B cell (primary cell): ENCODE measurements around the gene CPEB2. TPM values are rescaled to one million over a fixed set of nuclear protein-coding genes. Genes with fewer than 3 reads are reported as not detected.

Source experiments
- ATAC-seq: fragments of 200-7000 bp; cut with Tn5 transposase; one replicate; pipeline ENCODE4 v1.10.0; 2021; ENCODE audit warnings: low read depth, mild to moderate bottlenecking, moderate number of reproducible peaks, moderate library complexity
- CTCF ChIA-PET: fragments of 350-600 bp; sonication (Branson Sonifier 250); formaldehyde crosslinking; loops from one replicate; lab custom pipeline; 2021; ENCODE audit warnings: antibody characterized with exemption, inconsistent platforms; lab: Charles Lee
- POLR2A ChIA-PET: fragments of 350-600 bp; sonication (Branson Sonifier 250); formaldehyde crosslinking; loops from one replicate; lab custom pipeline; 2021; ENCODE audit warnings: antibody characterized with exemption; lab: Charles Lee
- DNase-seq: peaks from one replicate; pipeline ENCODE4 v3.0.0; 2013
- H2AFZ ChIP-seq: 2 replicates; pipeline ENCODE4 v1.6.1; 2012; ENCODE audit warnings: mild to moderate bottlenecking, low read depth, low read length; ENCODE audit not compliant: insufficient read depth, poor library complexity, severe bottlenecking
- H3K27ac ChIP-seq, 2 donors: 1 replicate in 1 of 2; 2 replicates in 1 of 2; pipeline ENCODE4 v1.5.1; 2012 to 2013; ENCODE audit warnings: low read length in 2 of 2, mild to moderate bottlenecking in 2 of 2, moderate library complexity in 1 of 2
- H3K27me3 ChIP-seq, 4 experiments: fragments of 200-600 bp in 1 of 4; sonication (generic) in 1 of 4; replicated peaks in 1 of 4; 1 replicate in 2 of 4; 2 replicates in 2 of 4; pipeline versions ENCODE4 v1.6.1 to v1.7.0; 2013 to 2016; ENCODE audit warnings: low read length in 3 of 4, mild to moderate bottlenecking in 2 of 4, mixed read lengths in 1 of 4, moderate library complexity in 1 of 4; ENCODE audit not compliant: insufficient read depth in 4 of 4, control insufficient read depth in 3 of 4; ENCODE audit errors: control extremely low read depth in 1 of 4
- H3K36me3 ChIP-seq, 2 experiments: replicated peaks in 1 of 2; 1 replicate in 1 of 2; 2 replicates in 1 of 2; pipeline versions ENCODE4 v1.6.1 to v1.7.1; 2013; ENCODE audit warnings: low read length in 1 of 2; ENCODE audit not compliant: insufficient read depth in 2 of 2, control insufficient read depth in 1 of 2; ENCODE audit errors: control extremely low read depth in 1 of 2, extremely low read depth in 1 of 2
- H3K4me1 ChIP-seq, 2 donors: fragments of 200-600 bp in 1 of 2; sonication (generic) in 1 of 2; 1 replicate in 1 of 2; 2 replicates in 1 of 2; pipeline versions ENCODE4 v1.5.1 to v1.6.1; 2013 to 2017; ENCODE audit warnings: low read length in 2 of 2; ENCODE audit not compliant: control insufficient read depth in 2 of 2, insufficient read depth in 2 of 2
- H3K4me2 ChIP-seq: replicated peaks from 2 replicates; pipeline ENCODE3; 2012; ENCODE audit warnings: mild to moderate bottlenecking, low read depth, low read length; ENCODE audit not compliant: poor library complexity, severe bottlenecking
- H3K4me3 ChIP-seq, 5 experiments: fragments of 200-600 bp in 1 of 5; sonication (generic) in 1 of 5; 1 replicate in 3 of 5; 2 replicates in 2 of 5; pipeline versions ENCODE4 v1.5.1 to v1.7.0; 2011 to 2016; ENCODE audit warnings: low read length in 4 of 5, mild to moderate bottlenecking in 4 of 5, low read depth in 2 of 5, control low read depth in 1 of 5, moderate library complexity in 1 of 5; ENCODE audit not compliant: insufficient read depth in 1 of 5; ENCODE audit errors: control extremely low read depth in 1 of 5, extremely low read depth in 1 of 5
- H3K79me2 ChIP-seq: fragments of 200-600 bp; sonication (generic); one replicate; pipeline ENCODE4 v1.6.0; 2016; ENCODE audit warnings: low read length; ENCODE audit not compliant: control insufficient read depth, insufficient read depth
- H3K9ac ChIP-seq: fragments of 200-600 bp; sonication (generic); 2 replicates; pipeline ENCODE4 v1.6.1; 2017; ENCODE audit warnings: mild to moderate bottlenecking, low read length, moderate library complexity
- H3K9me3 ChIP-seq, 3 donors: one replicate each; pipeline versions ENCODE4 v1.6.1 to v1.7.1; 2013; ENCODE audit warnings: low read length in 2 of 3; ENCODE audit not compliant: control insufficient read depth in 2 of 3, insufficient read depth in 1 of 3; ENCODE audit errors: control extremely low read depth in 1 of 3
- H4K20me1 ChIP-seq: 2 replicates; pipeline ENCODE4 v1.6.0; 2012; ENCODE audit warnings: mild to moderate bottlenecking, low read length; ENCODE audit not compliant: insufficient read depth, control insufficient read depth, poor library complexity, severe bottlenecking
- H3K27ac Mint-ChIP-seq: one replicate; pipeline ENCODE4 v1.8.0; 2021; ENCODE audit warnings: mixed read lengths
- H3K27me3 Mint-ChIP-seq: one replicate; pipeline ENCODE4 v1.8.0; 2021; ENCODE audit warnings: mixed read lengths
- H3K4me1 Mint-ChIP-seq: one replicate; pipeline ENCODE4 v1.8.0; 2021; ENCODE audit warnings: mixed read lengths
- H3K4me3 Mint-ChIP-seq: one replicate; pipeline ENCODE4 v1.8.0; 2021; ENCODE audit warnings: mixed read lengths
- H3K9me3 Mint-ChIP-seq: one replicate; pipeline ENCODE4 v1.8.0; 2022; ENCODE audit warnings: mixed read lengths; ENCODE audit not compliant: insufficient read depth
- EZH2 ChIP-seq: IDR thresholded peaks from 2 replicates; pipeline ENCODE4 v1.6.1; 2012; ENCODE audit warnings: borderline replicate concordance, low read depth, mild to moderate bottlenecking, moderate library complexity, low read length; ENCODE audit not compliant: insufficient read depth, poor library complexity, severe bottlenecking
- WGBS: methylation state at CpG from one replicate; pipeline ENCODE4 v1.1.5; 2013; ENCODE audit warnings: missing lambda C conversion rate; ENCODE audit not compliant: insufficient coverage; 5-methylcytosine and 5-hydroxymethylcytosine counted together
- intact Hi-C: fragments of 100-400 bp; cut with micrococcal nuclease; formaldehyde crosslinking; loops from one replicate; pipeline ENCODE4 v1.10.0; 2022
- polyA plus RNA-seq: library from polyadenylated mRNA; depleted of rRNA; stranded (reverse); fragments of >200 nt; gene quantifications from 2 replicates; pipeline ENCODE4 v1.2.3, GENCODE V29; 2012
- total RNA-seq, 2 donors: library from RNA; stranded (reverse); fragments of 120-200 nt in 1 of 2; gene quantifications; 1 replicate in 1 of 2; 2 replicates in 1 of 2; pipeline versions ENCODE4 v1.2.3 to v1.2.4, GENCODE V29; 2013 to 2022
- TF ChIP-seq, protein P1 (sequence below): fragments of 200-600 bp; IDR thresholded peaks from one replicate; pipeline ENCODE4 v1.8.0; 2022; ENCODE audit warnings: antibody characterized with exemption, mild to moderate bottlenecking

CPEB2 gene
- total and polyA plus RNA-seq, 2 donors (not counting 1 experiment from before 2014, with no cell fraction given): 3.2 to 18.0 TPM

DNA sequence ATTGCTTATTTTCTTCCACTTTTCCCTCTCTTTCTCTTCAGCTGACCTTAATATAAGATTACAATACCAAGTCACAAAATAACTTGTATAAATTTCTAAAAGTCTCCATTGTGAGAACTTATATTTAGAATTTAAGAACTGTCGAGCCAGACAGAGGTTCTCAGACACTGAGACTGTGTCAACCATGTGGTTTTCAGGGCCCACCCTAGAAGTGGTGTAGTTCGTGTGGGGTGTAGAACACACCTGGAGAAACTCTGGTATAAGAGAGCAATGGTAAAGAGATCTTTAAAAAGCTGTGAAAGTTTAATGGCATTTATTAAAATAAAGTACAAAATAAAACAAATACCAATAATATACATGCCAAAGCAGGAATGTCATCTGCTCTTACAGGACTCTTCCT lies 19.7 kb downstream of the CPEB2 start:
- Histone ChIP-seq H3K4me1 (peaks cover 4 to 5% of the 10 kb centered on the region in 2 donors), H3K36me3 (peaks cover 4 to 6% of the 10 kb centered on the region in 2 experiments), H3K4me3 (no peak overlapping the region), H3K79me2 (peaks cover 32% of the 10 kb centered on the region), H2AFZ (no peak overlapping the region), H3K9me3 (no peaks in the 10 kb centered on the region), H3K27ac (no peak overlapping the region), H3K9ac (no peak overlapping the region), H3K27me3 (no peaks in the 10 kb centered on the region), H3K4me2 (no peak overlapping the region), H4K20me1 (no peaks in the 10 kb centered on the region)
- intact Hi-C loops: loop anchor here (2.0 kb wide), 1 partner anchor 15 kb away; no protein-coding TSS in a partner anchor
- CTCF ChIA-PET: interaction anchor here (1.4 kb wide), 2 partner anchors 14 to 436 kb away, joined by 3 to 5 read pairs; no protein-coding TSS in a partner anchor
- Mint-ChIP-seq H3K27ac (no peak overlapping the region), H3K9me3 (no peaks in the 10 kb centered on the region), H3K4me1 (peaks cover 15% of the 10 kb centered on the region), H3K4me3 (no peak overlapping the region), H3K27me3 (no peaks in the 10 kb centered on the region)
- no peak for ATAC-seq
- POLR2A ChIA-PET: no interaction called here
- WGBS: no CpG with 5 or more reads among the region's 2 CpGs
- no peak for DNase-seq
- TF ChIP-seq EZH2: no peak
- TF ChIP-seq, protein P1, sequence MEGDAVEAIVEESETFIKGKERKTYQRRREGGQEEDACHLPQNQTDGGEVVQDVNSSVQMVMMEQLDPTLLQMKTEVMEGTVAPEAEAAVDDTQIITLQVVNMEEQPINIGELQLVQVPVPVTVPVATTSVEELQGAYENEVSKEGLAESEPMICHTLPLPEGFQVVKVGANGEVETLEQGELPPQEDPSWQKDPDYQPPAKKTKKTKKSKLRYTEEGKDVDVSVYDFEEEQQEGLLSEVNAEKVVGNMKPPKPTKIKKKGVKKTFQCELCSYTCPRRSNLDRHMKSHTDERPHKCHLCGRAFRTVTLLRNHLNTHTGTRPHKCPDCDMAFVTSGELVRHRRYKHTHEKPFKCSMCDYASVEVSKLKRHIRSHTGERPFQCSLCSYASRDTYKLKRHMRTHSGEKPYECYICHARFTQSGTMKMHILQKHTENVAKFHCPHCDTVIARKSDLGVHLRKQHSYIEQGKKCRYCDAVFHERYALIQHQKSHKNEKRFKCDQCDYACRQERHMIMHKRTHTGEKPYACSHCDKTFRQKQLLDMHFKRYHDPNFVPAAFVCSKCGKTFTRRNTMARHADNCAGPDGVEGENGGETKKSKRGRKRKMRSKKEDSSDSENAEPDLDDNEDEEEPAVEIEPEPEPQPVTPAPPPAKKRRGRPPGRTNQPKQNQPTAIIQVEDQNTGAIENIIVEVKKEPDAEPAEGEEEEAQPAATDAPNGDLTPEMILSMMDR: no peak

- POLR2A ChIA-PET: no interaction called here
- Histone ChIP-seq H3K9me3 (no peaks in the 10 kb centered on the region), H3K9ac (no peak overlapping the region), H2AFZ (no peak overlapping the region), H3K27me3 (no peaks in the 10 kb centered on the region), H3K4me3 (no peak overlapping the region), H3K4me1 (peaks cover 4 to 5% of the 10 kb centered on the region in 2 donors), H3K27ac (no peak overlapping the region), H3K4me2 (no peak overlapping the region), H3K36me3 (peaks cover 4 to 11% of the 10 kb centered on the region in 2 experiments), H3K79me2 (peaks cover 25% of the 10 kb centered on the region), H4K20me1 (no peaks in the 10 kb centered on the region)
- CTCF ChIA-PET: interaction anchor here (0.7 to 0.8 kb wide), 2 partner anchors 17 to 629 kb away, joined by 3 to 8 read pairs; no protein-coding TSS in a partner anchor
- Mint-ChIP-seq H3K27me3 (no peaks in the 10 kb centered on the region), H3K4me3 (no peak overlapping the region), H3K4me1 (peaks cover 19% of the 10 kb centered on the region), H3K9me3 (no peaks in the 10 kb centered on the region), H3K27ac (no peak overlapping the region)
- WGBS: no CpG with 5 or more reads among the region's 1 CpG
- TF ChIP-seq, protein P1: no peak
- no peak for TF ChIP-seq EZH2
- DNase-seq: no peak
- intact Hi-C loops: no loop called here
- ATAC-seq: no peak
Measured at GRCh38 chr4:15024386-15024785, 22.1 kb downstream of the CPEB2 start.
